HG03095 (cell line): Measurements from ENCODE around the gene MS4A18.

Source experiments
- ATAC-seq: cut with Tn5 transposase; IDR thresholded peaks from one replicate; pipeline ENCODE4 v1.9.1; 2021; ENCODE audit warnings: moderate library complexity; ENCODE audit not compliant: unreplicated experiment

The MS4A18 gene

DNA sequence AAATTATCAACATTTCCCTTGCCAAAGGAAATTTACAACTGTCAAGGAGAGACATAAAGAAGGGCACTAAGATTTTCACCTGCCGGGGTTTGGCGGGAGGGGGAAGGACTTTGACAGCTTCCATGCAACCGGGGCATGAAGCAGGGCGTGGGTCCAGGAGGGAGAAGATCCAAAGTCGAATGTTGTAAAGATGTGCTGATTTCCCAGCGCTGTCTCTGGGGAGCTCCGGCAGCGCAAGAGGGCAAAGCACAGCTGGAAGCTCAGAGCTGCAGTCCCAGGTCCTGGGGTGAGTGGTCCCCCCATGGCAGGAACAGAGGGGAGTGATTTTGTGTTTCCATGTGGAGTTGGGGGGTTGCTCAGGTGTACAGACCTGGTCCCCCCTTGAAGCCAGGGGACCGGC, 60.6 kb downstream of the MS4A18 start, which contains the start of gene MS4A10:
Gene MS4A10, plus strand, starts transcription at position 198 of the 400 bp plus-strand sequence. CDS start 5,003 bp downstream, outside the sequence.
- ATAC-seq, result no peak

DNA sequence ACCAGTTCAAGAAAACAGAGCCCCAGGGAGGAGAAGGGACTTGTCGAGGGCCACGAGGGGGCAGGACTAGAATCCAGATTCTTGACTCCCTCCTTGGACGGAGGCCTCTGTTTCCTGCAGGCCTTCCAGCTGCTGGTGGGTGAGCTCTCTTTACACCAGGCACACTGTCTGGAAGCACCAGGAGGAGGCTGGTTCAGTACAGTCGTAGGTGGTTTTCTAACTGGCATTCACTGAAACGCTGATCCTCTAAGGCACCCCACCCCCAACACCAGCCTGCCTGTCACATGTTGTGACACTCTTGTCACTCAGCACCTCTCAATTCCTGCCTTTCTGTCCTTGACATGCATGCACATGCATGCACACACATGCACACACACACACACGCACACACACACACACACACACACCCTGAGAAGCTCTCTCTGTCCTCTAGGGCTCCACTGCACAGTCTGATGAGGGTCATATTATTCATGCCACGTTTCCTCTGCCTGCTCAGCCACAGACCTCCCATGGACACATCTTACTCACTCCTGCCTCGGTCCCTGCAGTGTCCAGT, 61.4 kb downstream of the MS4A18 start:
- no peak for ATAC-seq

DNA sequence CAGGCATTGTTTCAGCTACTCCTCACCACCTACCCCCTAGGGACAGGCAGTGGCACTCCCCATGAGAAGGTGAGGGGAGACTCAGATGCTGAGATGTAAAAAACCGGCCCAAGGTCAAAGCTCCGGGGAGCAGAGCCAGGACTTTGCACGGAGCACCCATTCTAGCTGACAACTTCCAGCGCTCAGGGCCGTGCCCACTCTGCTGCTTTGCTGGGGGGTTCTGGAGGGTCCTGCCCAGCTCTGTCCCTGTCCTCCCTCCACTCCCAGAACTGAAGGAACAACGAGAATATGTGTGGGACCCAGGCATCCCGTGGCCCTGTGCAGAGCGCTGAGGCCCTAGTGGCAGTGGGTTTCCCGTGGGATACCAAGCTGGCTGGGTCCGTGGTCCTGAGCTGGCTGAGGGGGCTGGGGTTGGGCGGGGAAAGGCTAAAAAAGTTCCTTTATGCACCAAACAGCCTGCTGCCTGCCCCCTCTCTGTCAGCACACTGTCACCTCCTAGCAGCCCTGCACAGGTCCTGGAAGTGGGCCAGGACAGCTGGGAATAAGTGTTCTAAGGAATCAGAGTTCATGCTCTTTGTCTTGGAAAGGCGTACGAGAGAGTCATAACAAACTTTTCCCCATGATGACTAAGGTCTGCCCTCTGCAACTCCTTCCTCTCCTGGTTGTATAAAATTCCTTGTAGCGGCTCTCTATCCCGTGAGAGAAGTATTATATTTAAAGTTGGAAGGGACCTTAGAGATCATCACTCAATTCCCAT, 62.5 kb downstream of the MS4A18 start:
- ATAC-seq, result no peak

DNA sequence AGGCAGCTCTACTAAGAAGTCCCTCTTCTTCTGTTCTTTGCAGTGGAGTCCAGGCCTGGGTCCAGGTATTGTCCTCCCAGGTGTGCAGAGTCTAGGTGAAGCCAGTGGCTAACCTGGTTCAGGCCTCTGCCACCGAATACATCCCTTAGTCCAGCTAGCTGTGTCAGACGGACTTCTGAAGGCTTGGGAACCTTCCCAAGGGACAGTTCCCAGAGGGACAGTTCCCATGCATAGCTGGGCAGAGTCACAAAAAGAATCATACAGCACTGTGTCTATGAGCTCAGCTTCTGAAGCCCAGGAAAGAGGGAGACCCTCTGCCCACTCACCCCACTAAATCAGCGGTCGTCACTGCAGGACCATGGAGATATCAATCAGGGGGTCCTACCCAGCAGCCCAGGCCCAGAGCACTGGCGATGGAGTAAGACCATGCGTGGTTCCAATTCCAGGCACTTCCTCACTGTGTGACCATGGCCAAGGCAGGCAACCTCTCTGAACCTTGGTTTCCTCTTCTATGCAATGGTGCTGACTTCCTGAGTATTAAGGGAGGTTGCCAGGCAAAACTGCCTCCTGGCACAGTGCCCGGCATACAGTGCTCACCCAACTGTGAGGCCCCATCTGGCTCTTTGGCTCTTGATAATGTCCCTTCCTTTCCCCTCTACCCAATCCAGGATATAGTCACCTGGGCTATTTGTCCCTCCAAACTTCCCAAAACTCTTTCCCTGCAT, 64.0 kb downstream of the MS4A18 start:
- ATAC-seq, result no peak

DNA sequence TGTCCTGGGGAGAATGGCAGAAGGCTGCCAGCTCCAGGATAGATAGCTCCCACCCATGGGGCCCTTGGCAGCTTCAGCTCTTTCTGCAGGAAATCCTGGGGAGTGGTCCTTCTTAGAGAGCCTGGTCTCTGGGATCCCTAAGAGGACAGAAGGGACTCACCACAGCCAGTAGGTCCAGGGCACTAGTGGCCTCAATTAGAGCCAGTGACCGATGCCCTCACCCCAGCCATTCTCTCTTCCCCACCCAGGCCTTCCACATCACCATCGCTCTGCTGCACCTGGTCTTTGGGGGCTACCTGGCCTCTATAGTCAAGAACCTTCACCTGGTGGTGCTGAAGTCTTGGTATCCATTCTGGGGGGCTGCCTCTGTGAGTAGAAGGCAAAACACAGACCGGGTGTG, 66.2 kb downstream of the MS4A18 start:
- ATAC-seq, result no peak

DNA sequence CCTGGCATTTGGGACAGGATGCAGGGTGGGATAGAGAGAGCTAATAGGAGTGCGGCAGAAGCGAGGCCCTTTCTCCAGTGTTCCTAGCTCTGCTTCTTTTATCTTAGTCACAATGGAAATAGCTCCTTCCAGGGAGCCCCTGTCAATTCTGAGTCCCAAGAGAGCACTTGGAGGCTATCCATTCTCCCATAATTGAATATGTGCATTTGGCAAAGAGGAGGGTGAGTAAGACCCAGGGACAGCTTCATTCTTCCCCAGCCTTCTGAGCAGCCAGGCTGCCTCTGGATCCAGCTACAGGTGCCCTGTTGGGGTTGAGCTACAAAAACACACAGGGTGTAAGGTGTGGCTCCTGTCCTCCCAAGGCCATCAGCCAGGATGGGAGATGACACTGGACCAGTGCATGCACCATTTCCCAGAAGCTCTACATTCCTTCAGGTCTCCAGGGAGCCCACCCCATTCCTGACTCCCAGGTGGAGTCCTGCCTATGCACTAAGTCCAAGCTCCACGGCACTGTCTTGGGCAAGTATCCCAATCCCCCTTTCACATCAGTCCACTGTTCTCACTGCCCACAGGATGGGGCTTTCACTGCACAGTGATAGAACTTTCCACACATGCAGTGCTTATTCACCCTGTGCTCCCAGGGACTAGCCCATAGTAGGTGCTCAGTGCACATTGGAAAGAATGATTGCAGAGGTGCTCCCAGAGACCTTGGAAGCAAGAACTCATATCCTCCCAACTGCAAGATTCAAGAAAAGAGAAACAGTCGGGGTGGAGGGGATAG, 66.8 kb downstream of the MS4A18 start:
- no peak for ATAC-seq

DNA sequence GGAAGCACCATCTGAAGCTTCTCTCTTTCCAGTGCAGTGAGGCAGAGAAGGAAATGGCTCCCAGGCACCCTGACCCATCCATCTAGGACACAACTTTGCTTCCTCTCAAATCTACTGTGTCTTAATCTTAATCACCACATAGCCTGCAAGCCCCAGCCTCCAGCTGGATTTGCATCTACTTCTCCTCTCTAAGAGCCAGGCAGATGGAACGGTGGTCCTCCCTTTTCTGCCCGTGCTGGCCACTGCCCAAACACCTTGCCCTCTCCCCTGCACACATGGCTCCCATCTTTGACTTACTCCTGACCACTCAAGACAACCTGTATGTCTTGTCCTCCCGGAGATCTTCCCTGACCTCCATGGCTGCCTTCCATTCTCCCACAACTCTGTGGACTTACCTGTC, 68.0 kb downstream of the MS4A18 start:
- no peak for ATAC-seq
